Loucy (cell line): Measurements from ENCODE around the gene CSPG4.

Experiments
- CTCF ChIP-seq: fragments of 200-600 bp; sonication (generic); conservative IDR thresholded peaks from 2 replicates; pipeline ENCODE4 v1.5.1; 2014; ENCODE audit warnings: mild to moderate bottlenecking, antibody characterized with exemption, low read length
- EZH2phosphoT487 ChIP-seq: fragments of 200-600 bp; IDR thresholded peaks from 2 replicates; pipeline ENCODE4 v1.6.1; 2018; ENCODE audit warnings: antibody characterized with exemption, mild to moderate bottlenecking, moderate library complexity, borderline replicate concordance

GRCh38 chr15:75750261-75751050 lies 37.8 kb upstream of the CSPG4 start:
- TF ChIP-seq CTCF (no peak), EZH2phosphoT487 (no peak)
